ENCODE results near the gene WASHC1. TPM values are rescaled to one million over a fixed set of nuclear protein-coding genes. Genes with fewer than 3 reads are reported as not detected.
"Not testable (repeated sequence)": the region's sequence is repeated elsewhere in the genome, so short reads cannot be mapped to it uniquely, and the experiment has no call there.

The WASHC1 gene
- 8.7 TPM for total RNA-seq
- long read RNA-seq: 0 reads

GRCh38 chr9:29356-29755 lies at the start of gene WASHC1:
TSS of gene WASHC1 (minus strand) at chr9:29456. CDS start at chr9:24999, 4,457 bp downstream.
- intact Hi-C loops (cut with DNase I); DNase-seq (ENCODE audit: low spot score): not testable (repeated sequence)

GRCh38 chr9:78333-78732 lies 49.1 kb upstream of the WASHC1 start:
- intact Hi-C loops (cut with DNase I); DNase-seq (ENCODE audit: low spot score): not testable (repeated sequence)

- DNase-seq (ENCODE audit: low spot score); intact Hi-C loops (cut with DNase I): not testable (repeated sequence)
These were observed 47.1 kb upstream of the WASHC1 start for GRCh38 chr9:76389-76788.

- intact Hi-C loops (cut with DNase I); DNase-seq (ENCODE audit: low spot score): not testable (repeated sequence)
These were observed 44.8 kb upstream of the WASHC1 start for GRCh38 chr9:73900-74525.

GRCh38 chr9:73076-73899 lies 44.0 kb upstream of the WASHC1 start:
- intact Hi-C loops (cut with DNase I); DNase-seq (ENCODE audit: low spot score): not testable (repeated sequence)

GRCh38 chr9:63031-63629 lies 33.9 kb upstream of the WASHC1 start:
- intact Hi-C loops (cut with DNase I); DNase-seq (ENCODE audit: low spot score): not testable (repeated sequence)

GRCh38 chr9:52678-53077 lies 23.4 kb upstream of the WASHC1 start:
- intact Hi-C loops (cut with DNase I); DNase-seq (ENCODE audit: low spot score): not testable (repeated sequence)

GRCh38 chr9:48190-48842 lies 19.1 kb upstream of the WASHC1 start:
- DNase-seq (ENCODE audit: low spot score); intact Hi-C loops (cut with DNase I): not testable (repeated sequence)

- DNase-seq (ENCODE audit: low spot score); intact Hi-C loops (cut with DNase I): not testable (repeated sequence)
These were observed 17.5 kb upstream of the WASHC1 start for GRCh38 chr9:46639-47271.

- DNase-seq (ENCODE audit: low spot score); intact Hi-C loops (cut with DNase I): not testable (repeated sequence)
These were observed 16.9 kb upstream of the WASHC1 start for GRCh38 chr9:46164-46563.

GRCh38 chr9:45180-45878 lies 16.1 kb upstream of the WASHC1 start:
- intact Hi-C loops (cut with DNase I); DNase-seq (ENCODE audit: low spot score): not testable (repeated sequence)

- intact Hi-C loops (cut with DNase I); DNase-seq (ENCODE audit: low spot score): not testable (repeated sequence)
These were observed 15.2 kb upstream of the WASHC1 start for GRCh38 chr9:44416-44815.

- DNase-seq (ENCODE audit: low spot score); intact Hi-C loops (cut with DNase I): not testable (repeated sequence)
These were observed 14.4 kb upstream of the WASHC1 start for GRCh38 chr9:43636-44035.

- intact Hi-C loops (cut with DNase I); DNase-seq (ENCODE audit: low spot score): not testable (repeated sequence)
These were observed 13.9 kb upstream of the WASHC1 start for GRCh38 chr9:43116-43515.

- intact Hi-C loops (cut with DNase I); DNase-seq (ENCODE audit: low spot score): not testable (repeated sequence)
These were observed 12.6 kb upstream of the WASHC1 start for GRCh38 chr9:41819-42218.

- intact Hi-C loops (cut with DNase I); DNase-seq (ENCODE audit: low spot score): not testable (repeated sequence)
These were observed 12.0 kb upstream of the WASHC1 start for GRCh38 chr9:41261-41676.

- DNase-seq (ENCODE audit: low spot score); intact Hi-C loops (cut with DNase I): not testable (repeated sequence)
These were observed 3.1 kb upstream of the WASHC1 start for GRCh38 chr9:32308-32707.

- intact Hi-C loops (cut with DNase I); DNase-seq (ENCODE audit: low spot score): not testable (repeated sequence)
These were observed 481 bp downstream of the WASHC1 start for GRCh38 chr9:28775-29174.

- intact Hi-C loops (cut with DNase I); DNase-seq (ENCODE audit: low spot score): not testable (repeated sequence)
These were observed 7.6 kb downstream of the WASHC1 start for GRCh38 chr9:21621-22020.
